Left hindlimb (tissue), 1 donor: Measurements from ENCODE around the gene DDX42.
"Not testable (repeated sequence)": the region's sequence is repeated elsewhere in the genome, so short reads cannot be mapped to it uniquely, and the experiment has no call there.

ENCODE experiments used
- DNase-seq: peaks from one replicate; pipeline ENCODE4 v3.0.0-alpha.2; 2018

DDX42 gene

DNA sequence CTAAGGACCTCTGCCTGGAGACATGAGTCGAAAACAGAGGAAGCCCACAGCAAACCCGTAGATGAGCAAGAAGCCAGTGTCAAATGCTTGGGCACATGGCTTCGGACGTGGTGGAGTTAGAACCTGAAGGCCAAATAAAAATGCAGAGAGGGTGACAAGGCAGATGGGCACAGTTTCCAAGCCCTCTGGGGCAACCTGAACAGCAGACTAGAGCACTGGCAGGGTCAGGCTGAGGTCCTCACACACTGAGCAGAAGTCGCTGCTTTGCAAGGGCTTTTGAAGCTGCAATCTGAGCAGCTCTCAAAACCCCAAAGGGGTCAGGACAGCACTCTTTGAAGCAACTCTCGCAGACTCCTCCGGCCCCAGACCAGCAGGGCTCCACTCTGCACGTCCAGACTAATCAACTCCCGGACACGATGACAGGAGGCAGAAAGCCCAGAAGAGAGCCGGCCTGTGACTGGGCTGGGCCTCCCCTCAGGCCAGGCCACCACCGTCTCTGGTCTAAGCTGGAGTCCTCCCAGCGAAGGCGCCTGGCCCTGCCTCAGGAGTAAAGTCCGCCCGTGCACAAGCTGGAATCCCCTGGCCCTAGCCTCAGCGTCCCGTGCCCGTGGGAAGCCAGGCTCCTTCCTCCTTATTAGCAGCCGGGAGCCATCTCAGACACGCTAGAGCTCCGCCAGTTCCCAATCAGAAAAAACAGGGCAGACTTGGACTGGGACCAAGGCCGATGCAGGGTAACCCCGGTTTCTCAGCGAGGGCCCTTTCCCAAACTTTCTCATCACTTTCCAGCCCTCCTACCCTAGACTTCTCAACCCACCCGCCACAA is 67.6 kb downstream of the DDX42 start:
- DNase-seq = peak; percentile 48

GRCh38 chr17:63842173-63842539 is 68.2 kb downstream of the DDX42 start:
- peak; percentile 66 for DNase-seq

DNA sequence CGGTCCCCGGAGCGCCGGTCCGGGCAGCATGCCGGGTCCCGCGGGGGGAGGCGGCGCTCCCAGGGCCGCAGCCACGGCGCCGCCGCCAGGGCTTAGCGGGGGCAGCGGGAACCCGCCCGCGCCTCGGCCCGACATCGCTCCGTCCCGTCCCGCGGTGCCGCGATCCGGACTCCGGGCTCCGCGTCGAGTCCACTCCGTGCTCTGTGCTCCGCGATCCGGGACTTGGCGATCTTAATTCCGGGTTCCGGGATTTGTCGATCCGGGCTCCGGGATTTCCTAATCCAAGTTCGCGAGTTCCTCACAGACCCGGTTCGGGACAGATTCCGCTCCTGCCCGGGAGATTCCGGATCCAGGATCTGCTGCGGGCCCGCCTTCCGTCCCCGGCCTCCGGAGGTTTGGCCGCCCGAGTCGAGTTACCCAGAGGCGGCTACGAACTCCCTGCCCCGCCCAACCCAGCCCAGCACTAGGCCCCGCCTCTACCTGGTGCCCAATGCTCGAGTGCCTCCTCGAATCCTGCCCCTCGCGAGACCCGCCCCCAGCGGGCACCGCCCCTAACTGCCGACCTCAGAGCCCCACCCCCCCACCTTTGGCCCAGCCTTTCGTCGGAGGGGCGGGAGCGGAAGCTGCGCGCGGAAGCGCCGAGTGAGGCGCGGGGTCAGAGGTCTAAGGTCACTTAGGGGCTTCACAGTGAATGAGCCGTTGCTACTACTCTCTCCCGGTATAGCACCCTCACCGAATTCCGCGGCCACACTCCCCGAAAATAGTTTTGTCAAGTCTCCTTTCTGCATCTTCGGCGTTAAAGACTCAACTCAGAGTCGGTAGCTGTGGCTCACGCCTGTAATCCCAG is 68.8 kb downstream of the DDX42 start, which contains the start of gene SMARCD2:
TSS of gene SMARCD2 (minus strand) at position 146 of the 847 bp plus-strand sequence. CDS start at position 135, 11 bp downstream.
- peak; percentile 99 for DNase-seq

GRCh38 chr17:63843387-63843888 is 69.5 kb downstream of the DDX42 start:
- peak; percentile 54 for DNase-seq

DNA sequence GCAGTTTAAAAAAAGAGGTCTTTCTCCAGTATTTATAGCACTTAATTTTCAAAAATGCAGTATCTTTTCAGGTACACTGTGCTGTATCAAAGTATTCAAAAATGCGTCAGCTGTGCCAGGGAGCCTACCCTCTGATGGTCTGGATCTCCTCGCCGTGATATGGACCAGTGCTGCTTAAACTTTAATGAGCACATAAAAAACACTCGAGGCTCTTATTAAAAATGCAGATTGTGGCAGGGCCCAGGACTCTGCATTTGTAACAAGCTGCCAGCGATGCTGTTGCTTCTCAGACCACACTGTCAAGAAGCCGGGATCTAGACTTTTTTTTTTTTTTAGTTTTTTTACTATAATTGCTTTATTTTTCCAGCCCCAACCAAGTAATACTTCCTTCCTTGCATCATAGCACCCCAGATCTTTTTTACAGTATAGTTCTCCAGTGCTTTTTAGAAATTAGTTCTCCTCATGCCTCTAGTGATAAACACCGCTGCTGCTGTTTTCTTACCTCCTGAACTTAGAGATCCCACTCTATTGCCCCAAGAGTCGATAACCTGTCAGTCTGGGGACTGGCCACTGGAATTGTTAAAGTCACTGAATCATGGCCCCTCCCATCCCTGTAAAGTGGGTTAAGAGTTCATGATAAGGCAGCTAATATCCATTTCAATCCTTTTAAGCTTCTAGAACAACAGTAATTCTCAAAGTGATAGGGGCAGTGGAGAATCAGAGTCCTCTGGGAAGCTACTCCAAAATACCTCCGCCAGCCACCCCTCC is 70.1 kb downstream of the DDX42 start:
- no peak for DNase-seq

- no peak for DNase-seq
These were observed 71.5 kb downstream of the DDX42 start for GRCh38 chr17:63845509-63845908.

GRCh38 chr17:63847525-63848249 is 73.7 kb downstream of the DDX42 start:
- no peak for DNase-seq

DNA sequence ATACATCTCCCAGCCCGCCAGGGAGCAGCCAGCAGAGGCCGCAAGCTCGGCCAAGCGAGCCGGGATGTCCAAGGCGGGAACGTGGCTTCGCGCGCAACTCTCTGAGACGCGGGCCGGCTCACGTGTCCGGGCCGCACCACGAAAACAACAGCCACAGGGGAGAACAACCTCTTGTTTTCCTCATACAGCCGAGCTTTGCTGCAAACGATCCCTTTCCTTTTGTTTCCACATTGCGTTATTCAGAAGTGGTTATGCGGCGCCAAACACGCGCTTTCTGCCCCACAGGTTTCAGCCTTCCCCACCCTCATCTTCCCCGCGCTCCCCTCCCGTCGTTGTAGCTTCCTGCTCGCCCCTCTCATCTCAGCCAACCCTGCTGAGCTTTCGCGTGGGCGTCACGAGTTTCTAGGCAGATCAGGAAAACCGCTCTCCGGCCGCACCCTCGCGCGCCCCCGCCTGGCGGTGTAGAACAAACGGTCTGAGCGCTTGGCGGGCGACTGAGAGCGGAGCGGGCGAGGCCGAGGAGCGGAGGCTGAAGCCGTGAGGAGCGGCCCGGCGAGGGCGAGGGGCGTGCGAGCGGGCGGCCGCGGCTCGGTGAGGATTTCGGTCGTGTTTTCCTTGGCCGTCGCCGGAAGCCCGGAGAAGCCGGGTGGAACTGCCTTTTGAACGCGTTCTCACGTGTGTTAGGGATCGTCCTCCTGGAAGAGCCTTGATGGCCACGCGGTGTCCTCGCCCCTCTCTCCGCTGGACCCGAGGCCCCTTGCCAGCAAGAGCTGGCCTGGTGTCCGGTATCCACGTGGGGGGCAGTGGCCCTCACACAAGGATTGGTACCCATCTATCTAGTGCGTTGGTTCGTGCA is 75.1 kb downstream of the DDX42 start:
- DNase-seq = peak; percentile 92

DNA sequence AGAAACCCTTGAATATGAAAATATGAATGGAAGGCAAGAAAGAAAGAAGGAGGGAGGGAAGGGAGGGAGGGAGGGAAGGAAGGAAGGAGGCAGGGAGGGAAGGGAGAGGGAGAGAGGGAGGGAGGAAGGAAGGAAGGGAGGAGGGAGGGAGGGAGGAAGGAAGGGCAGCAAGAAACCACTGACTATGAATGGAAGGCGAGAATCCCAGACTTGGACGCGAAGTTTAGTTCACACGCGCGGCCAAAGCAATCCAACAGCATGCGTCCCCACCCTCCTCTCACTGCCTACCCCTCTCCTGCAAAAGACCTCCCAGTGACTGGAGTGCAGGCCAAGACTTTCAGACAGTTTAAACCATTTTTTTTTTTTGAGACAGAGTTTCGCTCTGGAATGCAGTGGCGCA is 76.4 kb downstream of the DDX42 start:
- no peak for DNase-seq

DNA sequence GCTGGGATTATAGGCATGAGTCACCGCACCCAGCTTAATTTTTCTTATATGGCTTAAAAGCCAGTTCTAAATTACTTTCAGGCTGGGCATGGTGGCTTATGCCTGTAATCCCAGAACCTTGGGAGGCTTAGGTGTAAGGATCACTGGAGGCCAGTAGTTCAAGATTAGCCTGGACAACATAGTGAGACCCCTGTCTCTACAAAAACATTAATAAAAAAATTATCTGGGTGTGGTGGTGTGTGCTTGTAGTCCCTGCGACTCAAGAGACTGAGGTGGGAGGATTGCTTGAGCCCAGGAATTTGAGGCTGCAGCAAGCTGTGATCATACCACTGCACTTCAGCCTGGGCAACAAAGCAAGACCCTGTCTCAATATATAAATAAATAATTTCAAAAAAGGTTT is 79.3 kb downstream of the DDX42 start:
- DNase-seq = no peak

- no peak for DNase-seq
These were observed 80.7 kb downstream of the DDX42 start for GRCh38 chr17:63854709-63855108.

- DNase-seq = no peak
These were observed 81.2 kb downstream of the DDX42 start for GRCh38 chr17:63855185-63855584.

DNA sequence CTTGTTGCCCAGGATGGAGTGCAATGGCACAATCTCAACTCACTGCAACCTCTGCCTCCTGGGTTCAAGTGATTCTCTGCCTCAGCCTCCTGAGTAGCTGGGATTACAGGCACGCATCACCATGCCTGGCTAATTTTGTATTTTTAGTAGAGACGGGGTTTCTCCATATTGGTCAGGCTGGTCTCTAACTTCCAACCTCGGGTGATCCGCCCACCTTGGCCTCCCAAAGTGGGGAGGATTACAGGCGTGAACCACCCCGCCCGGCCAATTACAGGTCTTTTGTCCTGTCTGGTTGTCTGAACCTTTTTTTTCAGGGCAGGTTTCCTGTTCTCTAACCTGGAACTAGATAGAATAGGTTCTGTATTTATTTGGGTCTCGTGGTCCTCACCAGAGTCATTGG is 82.5 kb downstream of the DDX42 start:
- not testable (repeated sequence) for DNase-seq

- DNase-seq = no peak
These were observed 85.3 kb downstream of the DDX42 start for GRCh38 chr17:63859257-63859656.

DNA sequence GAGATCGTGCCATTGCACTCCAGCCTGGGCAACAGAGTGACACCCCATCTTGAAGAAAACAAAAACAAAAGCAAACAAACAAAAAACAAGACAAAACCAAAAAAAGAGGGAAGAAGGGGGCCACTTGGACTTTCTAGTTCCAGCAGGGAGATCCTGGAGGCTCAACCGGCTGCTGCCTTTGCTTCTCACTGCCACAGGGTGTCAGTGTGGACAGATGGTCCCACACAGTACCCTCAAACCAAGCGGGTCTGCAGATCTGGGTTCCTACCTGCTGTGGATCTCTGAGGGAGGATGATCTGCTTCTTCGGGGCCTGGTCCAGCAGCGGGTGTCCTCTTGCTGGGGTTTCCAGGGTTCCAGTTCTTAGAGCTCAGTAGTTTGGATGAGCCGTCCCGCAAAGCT is 92.7 kb downstream of the DDX42 start:
- not testable (repeated sequence) for DNase-seq
